Peyer's patch (tissue), 4 donors: ENCODE measurements around the gene FOCAD. TPM values are rescaled to one million over a fixed set of nuclear protein-coding genes. Genes with fewer than 3 reads are reported as not detected.

Experiments used
- DNase-seq, 3 donors: peaks; one replicate each; pipeline ENCODE4 v3.0.0-alpha.2; 2017 to 2019
- H3K27ac ChIP-seq, 4 donors: fragments of 200-600 bp; sonication (generic); one replicate each; pipeline ENCODE4 v1.5.1; 2016 to 2019
- H3K27me3 ChIP-seq, 2 donors: fragments of 200-600 bp; sonication (generic); one replicate each; pipeline ENCODE4 v1.5.1; 2019
- H3K36me3 ChIP-seq, 3 donors: fragments of 200-600 bp; sonication (generic); one replicate each; pipeline ENCODE4 v1.5.1; 2016 to 2019
- H3K4me1 ChIP-seq, 4 donors: fragments of 200-600 bp; sonication (generic); one replicate each; pipeline ENCODE4 v1.5.1; 2016 to 2019
- H3K4me3 ChIP-seq, 4 donors: fragments of 200-600 bp; sonication (generic); 1 replicate in 3 of 4; 2 replicates in 1 of 4; pipeline ENCODE4 v1.5.1; 2016 to 2019; ENCODE audit warnings: mild to moderate bottlenecking in 1 of 4
- H3K9me3 ChIP-seq, 4 donors: fragments of 200-600 bp; sonication (generic); one replicate each; pipeline ENCODE4 v1.5.1; 2016 to 2019; ENCODE audit warnings: mild to moderate bottlenecking in 1 of 4
- CTCF ChIP-seq, 6 experiments: fragments of 450-650 bp in 4 of 6; fragments of 200-600 bp in 2 of 6; sonication (generic) in 1 of 6; IDR thresholded peaks; one replicate each; pipeline ENCODE4 v1.5.1; 2017 to 2019; ENCODE audit warnings: antibody characterized with exemption in 6 of 6, mild to moderate bottlenecking in 3 of 6, moderate library complexity in 1 of 6
- POLR2A ChIP-seq, 2 donors: fragments of 450-650 bp; IDR thresholded peaks; one replicate each; pipeline ENCODE4 v1.5.1; 2017; ENCODE audit warnings: antibody characterized with exemption in 2 of 2, mild to moderate bottlenecking in 2 of 2, moderate library complexity in 2 of 2
- total RNA-seq, 4 donors: library from RNA; depleted of rRNA; stranded (reverse); fragments of >200 nt; gene quantifications; one replicate each; pipeline ENCODE4 v1.1.0, GENCODE V29; 2016

FOCAD gene
- total RNA-seq, 4 donors from 2014 or later, result 19.4 to 42.1 (median 28.7) TPM

DNA sequence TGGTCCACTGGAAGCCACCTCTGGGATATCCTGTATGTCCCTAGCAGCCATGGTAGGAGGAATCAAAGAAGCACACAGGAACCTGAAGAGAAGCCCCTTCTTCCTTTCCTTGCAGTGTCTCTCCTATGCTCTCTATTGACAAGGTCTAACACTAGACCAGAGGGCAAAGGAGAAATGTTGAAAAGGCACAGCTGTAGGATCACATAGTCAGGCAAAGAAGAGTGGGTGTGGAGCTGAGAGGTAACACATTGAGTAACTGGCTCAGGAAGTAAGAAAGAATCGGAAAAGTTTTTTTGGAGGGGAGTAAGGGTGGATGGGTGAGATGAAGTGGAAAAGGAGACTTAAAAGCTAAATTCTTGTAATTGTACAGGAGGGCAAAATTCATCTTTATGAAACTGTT, 100.1 kb downstream of the FOCAD start:
- Histone ChIP-seq H3K27ac (no peak overlapping the region), H3K4me1 (no peaks in the 10 kb centered on the region)

DNA sequence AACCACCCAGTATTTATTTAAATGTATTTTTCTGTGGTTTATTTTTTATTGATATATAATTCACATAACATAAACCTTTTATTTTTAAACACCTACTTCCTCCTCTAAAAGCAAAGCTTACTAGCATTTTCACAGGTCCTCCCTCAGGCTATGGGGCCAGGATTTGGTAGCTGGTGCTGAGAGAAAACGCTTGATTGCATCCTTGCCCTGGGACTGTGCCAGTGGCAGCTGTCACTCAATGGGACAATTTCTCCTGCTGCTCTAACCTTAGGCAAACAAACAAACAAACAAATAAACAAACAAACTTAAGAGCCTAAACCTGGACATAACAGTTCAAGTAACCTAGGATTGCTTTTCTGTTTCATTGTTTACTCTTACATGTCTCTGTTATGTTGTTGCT, 102.7 kb downstream of the FOCAD start:
- Histone ChIP-seq H3K27me3 (no peaks in the 10 kb centered on the region), H3K4me3 (no peak overlapping the region), H3K9me3 (no peaks in the 10 kb centered on the region), H3K36me3 (no peaks in the 10 kb centered on the region), H3K4me1 (no peaks in the 10 kb centered on the region), H3K27ac (no peak overlapping the region)
- no peak for DNase-seq
- TF ChIP-seq POLR2A (IDR thresholded peaks at IDR 0.05), result no peak
- no peak for TF ChIP-seq CTCF (IDR thresholded peaks at IDR 0.05)

More for the DNA sequence above, 100.1 kb downstream of the FOCAD start:
- TF ChIP-seq CTCF (IDR thresholded peaks at IDR 0.05), result no peak
- TF ChIP-seq POLR2A (IDR thresholded peaks at IDR 0.05), result no peak
- Histone ChIP-seq H3K36me3 (no peaks in the 10 kb centered on the region), H3K27me3 (no peaks in the 10 kb centered on the region), H3K9me3 (no peaks in the 10 kb centered on the region), H3K4me3 (no peak overlapping the region)
- no peak for DNase-seq

DNA sequence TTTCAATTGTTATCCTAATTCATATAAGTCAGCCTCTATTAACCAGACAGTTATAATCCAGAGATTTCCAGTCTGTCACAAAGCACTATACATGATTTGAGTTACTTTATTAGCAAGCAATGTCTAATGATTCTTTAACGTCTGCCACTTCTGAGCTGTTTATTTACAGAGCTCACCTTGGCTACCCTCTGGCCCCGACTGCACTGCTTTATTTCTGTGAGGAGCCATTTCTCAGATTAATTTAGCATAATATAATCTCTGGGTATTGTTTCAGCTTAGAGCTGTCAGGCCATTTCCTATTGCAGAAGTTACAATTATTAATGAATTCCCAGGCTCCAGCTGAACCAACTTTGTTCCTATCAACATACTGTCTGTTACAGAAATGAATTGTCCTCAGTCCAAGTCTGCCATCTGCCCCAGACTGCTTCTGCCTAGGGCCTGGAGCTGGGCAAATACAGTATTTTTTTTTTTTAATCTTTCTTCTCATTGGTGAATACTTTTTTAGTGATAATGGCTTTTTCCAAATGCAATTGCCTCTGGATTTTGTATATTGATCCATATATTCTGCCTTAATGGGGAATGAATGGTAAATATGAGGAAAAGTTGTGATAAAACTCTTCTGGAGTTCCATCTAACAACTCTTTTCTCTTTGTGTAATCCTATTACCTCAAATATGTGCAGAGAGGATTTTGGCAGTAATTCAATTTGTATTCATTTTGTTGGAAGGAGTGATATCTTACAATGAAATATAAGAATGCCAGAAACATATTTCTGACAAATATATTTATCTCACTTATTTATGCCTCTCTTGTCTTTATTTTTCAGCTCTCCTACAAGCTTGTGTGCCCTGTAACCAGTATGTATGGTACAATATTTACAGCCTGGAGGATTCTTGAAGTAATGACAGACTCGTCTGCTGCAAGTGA, 104.7 kb downstream of the FOCAD start:
- H3K27me3 ChIP-seq, result no peaks in the 10 kb centered on the region
- H3K36me3 ChIP-seq, result no peaks in the 10 kb centered on the region
- no peak for TF ChIP-seq POLR2A (IDR thresholded peaks at IDR 0.05)
- H3K9me3 ChIP-seq, result no peaks in the 10 kb centered on the region
- H3K27ac ChIP-seq, result no peak overlapping the region
- no peak overlapping the region for H3K4me3 ChIP-seq
- H3K4me1 ChIP-seq, result no peaks in the 10 kb centered on the region
- no peak for DNase-seq

DNA sequence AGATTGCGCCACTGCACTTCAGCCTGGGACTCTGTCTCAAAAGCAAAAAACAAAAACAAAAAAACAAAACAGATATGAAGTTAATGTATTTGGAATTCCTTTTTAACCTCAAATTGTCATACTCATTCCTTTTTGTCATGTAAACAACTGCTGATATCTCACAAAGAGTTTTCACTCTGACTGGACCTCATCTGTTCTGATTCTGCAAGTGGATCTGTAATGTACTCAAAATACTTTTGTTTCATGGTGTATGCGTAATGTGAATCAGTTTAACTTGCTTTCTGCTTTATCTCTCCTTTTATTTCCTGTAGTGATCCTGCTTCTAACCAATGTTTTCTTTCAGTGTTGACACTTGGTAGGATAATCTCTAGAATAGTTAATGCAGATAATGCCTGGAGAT, 106.7 kb downstream of the FOCAD start:
- TF ChIP-seq CTCF (IDR thresholded peaks at IDR 0.05) (no peak), POLR2A (IDR thresholded peaks at IDR 0.05) (no peak)
- Histone ChIP-seq H3K27ac (no peak overlapping the region), H3K9me3 (no peaks in the 10 kb centered on the region), H3K4me1 (no peaks in the 10 kb centered on the region), H3K27me3 (no peaks in the 10 kb centered on the region), H3K36me3 (no peaks in the 10 kb centered on the region), H3K4me3 (no peak overlapping the region)
- DNase-seq, result no peak

DNA sequence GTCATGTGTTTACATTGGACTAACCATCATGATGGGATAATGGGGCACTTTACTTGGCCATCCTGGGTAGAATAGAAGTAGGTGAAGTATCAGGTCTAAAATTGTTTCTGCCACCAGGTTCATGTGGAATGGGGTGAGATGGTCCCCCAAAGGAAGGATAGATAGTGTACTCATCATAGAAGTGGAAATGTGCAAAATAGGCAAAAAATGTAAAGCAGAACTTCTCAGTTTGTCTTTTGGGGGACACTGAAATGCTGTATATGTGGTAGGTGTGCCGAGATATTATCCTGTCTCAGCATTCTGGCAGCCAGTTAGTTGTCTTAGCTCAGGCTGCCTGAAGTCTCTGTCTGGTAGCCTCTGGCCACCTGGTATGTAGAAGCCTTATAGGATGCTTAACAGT, 107.6 kb downstream of the FOCAD start:
- TF ChIP-seq POLR2A (IDR thresholded peaks at IDR 0.05) (no peak), CTCF (IDR thresholded peaks at IDR 0.05) (no peak)
- no peaks in the 10 kb centered on the region for H3K27me3 ChIP-seq
- DNase-seq, result no peak
- H3K27ac ChIP-seq, result no peak overlapping the region
- H3K4me1 ChIP-seq, result no peaks in the 10 kb centered on the region
- no peaks in the 10 kb centered on the region for H3K36me3 ChIP-seq
- H3K4me3 ChIP-seq, result no peak overlapping the region
- H3K9me3 ChIP-seq, result no peaks in the 10 kb centered on the region

- DNase-seq, result no peak
- no peak for TF ChIP-seq CTCF (IDR thresholded peaks at IDR 0.05)
- TF ChIP-seq POLR2A (IDR thresholded peaks at IDR 0.05), result no peak
- Histone ChIP-seq H3K27me3 (no peaks in the 10 kb centered on the region), H3K4me1 (no peaks in the 10 kb centered on the region), H3K36me3 (no peaks in the 10 kb centered on the region), H3K27ac (no peak overlapping the region), H3K9me3 (no peaks in the 10 kb centered on the region), H3K4me3 (no peak overlapping the region)
Measured at GRCh38 chr9:20804489-20805250, 120.6 kb downstream of the FOCAD start.
